COR-L47 (cell line): ENCODE measurements around the gene KHDC3L.
"Not testable (repeated sequence)": the region's sequence is repeated elsewhere in the genome, so short reads cannot be mapped to it uniquely, and the experiment has no call there.

Experiments
- DNase-seq: peaks from one replicate; lab custom pipeline; 2025; lab: John Stamatoyannopoulos, UW

KHDC3L gene

DNA sequence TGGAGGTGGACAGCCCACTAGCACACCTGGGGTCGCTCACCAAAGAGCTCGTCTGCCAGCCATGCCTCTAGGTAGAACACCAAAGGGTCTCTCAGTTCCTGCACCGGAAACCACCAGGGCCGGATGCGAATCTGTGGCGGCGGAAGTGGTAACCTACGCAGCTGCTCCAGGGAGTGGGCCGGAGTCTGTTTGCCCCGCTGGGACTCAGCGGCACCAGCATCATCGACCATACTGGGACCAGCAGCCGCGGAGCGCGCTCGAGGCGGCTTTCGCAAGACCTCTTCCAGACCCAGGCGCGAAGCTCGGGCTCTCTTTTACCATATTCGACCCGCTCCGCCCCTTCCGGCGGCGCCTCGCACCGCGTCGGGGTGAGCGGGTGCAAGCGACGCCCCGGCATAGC, 7.1 kb downstream of the KHDC3L start, which contains the start of gene OOEP:
Gene OOEP, minus strand, starts transcription at position 335 of the 400 bp plus-strand sequence. Its CDS starts 105 bp downstream, at position 230.
- DNase-seq: no peak

DNA sequence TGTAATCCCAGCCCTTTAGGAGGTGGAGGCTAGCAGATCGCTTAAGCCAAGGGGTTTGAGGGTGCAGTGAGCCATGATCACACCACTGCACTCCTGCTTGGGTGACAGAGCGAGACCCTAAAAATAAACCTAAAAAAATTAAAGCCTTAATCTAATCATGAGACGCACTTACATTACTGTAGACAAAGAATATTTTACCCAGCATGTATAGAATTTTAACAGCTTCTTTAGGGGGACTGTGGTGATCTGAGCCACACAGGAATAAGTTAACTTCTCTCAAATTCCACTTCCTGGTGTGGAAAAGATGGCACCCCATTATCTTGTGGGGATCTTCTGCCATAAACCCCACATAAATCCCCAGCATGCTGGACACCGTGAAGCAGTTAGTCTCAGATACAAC, 9.5 kb downstream of the KHDC3L start:
- no peak for DNase-seq

DNA sequence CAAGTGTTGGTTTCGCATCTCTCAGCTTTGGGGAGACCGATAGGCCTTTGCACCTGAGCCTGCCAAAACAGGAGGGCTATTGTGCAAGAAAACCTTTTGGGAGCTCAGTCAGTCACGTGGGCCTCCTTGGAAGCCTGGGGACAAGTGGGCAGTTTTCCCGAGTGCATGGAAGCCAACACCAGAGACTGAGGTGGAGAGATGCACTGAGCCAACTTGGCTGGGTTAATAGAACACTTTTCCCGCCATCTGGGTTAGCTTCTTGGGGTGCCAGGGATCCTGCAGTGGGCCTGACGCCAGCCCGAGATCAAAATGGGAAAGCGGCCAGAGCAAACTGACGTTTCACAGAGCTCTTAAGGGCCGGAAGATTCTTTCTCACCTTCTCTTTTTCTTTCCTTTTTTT, 10.1 kb downstream of the KHDC3L start:
- DNase-seq: no peak

DNA sequence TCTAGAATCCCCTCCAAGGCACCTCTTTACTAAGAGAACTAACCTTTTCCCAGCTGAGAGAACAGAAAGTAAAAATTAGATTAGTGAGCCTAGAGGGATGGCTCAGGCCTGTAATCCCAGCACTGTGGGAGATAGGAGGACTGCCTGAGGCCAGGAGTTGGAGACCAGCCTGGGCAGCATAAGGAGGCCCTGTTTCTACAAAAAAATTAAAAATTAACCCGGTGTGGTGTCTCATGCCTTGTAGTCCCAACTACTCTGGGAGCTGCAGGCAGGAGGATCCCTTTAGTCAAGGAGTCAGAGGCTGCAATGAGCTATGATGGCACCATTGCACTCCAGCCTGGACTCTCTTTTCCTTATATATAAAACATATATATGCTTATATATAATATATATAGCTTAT, 12.8 kb downstream of the KHDC3L start:
- DNase-seq: no peak

DNA sequence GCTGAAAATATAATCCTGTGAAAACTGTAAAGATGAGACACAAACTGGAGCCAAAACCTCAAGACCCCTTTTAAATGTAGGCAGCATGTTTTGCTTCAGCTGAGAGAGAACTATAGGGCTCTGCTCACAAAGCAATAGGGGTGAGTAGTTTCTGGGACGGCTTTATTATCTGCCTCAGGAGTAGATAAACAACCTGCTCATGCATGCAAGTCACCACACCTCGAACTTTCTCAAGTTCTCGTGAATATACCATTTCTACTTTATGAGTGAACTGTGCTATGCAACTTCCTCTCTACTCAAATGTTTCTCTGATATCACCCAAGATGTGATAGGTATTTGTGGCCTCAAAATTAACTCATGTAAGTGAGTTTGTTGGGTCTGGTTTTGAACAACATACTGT, 14.8 kb downstream of the KHDC3L start:
- no peak for DNase-seq

DNA sequence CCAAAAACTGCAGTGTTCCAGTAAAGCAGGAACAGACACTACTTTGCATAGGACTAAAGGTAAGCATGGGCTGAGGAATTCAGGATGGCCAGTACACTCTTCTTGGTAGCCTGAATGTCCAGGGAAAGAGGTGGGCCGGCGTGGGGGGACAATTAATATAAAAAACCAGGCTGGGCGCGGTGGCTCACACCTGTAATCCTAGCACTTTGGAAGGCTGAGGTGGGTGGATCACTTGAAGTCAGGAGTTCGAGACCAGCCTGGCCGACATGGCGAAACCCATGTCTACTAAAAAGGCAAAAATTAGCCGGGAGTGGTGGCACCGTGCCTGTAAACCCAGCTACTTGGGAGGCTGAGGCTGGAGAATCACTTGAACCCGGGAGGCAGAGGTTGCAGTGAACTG, 19.1 kb downstream of the KHDC3L start:
- not testable (repeated sequence) for DNase-seq

DNA sequence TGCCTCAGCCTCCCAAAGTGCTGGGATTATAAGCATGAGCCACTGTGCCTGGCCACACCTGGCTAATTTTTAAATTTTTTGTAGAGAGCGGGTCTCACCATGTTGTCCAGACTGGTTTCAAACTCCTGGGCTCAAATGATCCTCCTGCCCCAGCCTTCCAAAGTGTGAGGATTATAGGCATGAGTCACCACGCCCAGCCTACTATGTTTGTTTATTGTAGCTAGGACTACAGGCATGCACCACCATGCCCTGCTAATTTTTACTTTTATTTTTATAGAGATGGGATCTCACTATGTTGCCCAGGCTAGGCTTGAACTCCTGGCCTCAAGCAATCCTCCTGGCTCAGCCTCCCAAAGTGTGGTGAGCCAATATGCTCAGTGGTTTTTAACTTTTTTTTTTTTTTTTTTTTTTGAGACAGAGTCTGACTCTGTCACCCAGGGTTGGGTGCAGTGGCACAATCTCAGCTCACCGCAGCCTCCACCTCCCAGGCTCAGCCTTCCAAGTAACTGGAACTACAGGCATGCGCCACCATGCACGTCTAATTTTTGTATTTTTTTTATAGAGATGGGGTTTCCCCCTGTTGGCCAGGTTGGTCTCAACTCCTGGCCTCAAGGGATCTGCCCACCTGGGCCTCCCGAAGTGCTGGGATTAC, 20.1 kb downstream of the KHDC3L start:
- no peak for DNase-seq

DNA sequence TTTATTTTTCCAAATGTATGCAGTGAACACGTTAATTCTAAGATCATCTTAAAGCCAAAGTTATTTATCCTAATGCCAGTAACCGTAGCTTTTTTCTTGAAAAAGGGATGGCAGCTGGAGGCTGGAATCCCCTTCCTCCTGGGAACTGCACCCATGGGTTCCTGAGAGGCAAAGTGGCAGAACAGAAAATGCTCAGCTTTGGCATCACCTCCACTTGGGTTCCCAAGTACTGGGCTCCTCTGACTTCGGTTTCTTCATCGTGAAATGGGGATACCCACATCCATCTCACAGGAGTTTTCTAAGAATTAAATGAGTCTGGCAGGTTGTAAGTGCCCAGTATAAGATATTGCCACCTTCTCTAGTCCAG, 26.0 kb downstream of the KHDC3L start:
- DNase-seq: no peak

DNA sequence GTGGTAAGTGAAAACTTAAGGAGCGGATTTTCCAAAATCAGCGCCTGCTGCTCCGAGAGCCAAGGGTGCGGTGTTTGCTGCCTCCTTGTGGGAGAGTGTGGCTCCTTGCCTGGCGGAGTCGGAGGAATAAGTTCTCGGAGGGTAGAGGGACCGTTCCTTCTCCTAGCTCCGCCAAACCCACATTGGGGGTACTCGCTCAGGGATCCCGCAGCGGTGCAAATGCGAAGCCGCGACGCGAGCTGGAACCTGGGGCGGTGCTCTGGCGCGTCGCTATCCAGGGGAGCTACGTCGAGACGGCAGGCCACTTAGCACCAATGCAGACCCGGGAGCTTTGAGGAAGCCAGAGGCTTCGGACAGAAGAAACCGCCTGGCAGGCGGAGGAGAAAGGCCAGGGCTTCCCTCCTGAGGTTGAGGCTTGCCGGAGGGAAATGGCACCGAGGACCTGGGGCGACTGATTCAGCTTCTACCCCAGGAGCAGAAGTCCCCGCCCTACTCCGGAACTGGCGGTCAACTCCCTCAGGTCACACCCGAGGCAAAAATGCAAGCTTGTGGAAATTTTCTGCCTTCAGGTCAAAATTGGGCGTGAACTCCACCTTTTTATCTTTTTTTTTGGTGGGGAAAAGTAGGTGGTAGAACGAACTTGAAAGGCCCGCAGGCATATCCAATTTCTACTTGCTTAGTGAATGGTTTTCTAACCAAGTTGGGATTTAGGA, 26.5 kb downstream of the KHDC3L start:
- no peak for DNase-seq

DNA sequence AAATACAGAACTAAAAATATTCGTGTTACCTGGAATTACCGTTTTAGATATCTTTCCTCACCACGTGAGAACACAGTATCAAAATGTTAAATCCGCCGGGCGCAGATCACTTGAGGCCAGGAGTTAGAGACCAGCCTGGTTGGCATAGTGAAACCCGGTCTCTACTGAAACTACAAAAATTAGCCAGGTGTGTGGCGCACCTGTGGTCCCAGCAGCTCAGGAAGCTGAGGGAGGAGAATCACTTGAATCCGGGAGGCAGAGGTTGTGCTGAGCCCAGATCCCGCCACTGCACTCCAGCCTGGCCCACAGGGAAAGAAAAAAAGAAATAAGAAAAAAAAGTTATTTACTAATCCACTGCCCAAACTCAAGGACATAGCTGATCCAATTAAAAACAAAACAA, 27.4 kb downstream of the KHDC3L start:
- no peak for DNase-seq

DNA sequence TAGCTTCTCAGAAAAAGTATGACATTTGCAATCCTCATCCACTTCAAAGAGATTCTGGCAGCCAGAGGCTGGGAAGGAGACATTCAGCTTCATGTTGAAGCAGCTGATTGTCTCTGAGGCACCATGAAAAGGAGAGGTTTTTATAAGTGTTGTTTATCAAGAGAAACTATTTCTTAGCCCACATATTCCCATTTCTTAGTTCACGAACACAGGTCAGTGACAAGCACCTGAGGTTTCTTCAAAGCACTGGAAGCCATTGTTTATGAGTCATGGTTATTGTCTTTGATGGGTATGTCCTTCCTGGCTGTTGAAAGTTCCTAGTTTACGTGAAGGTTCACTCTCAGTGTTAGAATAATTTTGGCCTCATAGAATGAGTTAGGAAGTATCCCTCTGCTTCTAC, 29.2 kb downstream of the KHDC3L start:
- DNase-seq: no peak

DNA sequence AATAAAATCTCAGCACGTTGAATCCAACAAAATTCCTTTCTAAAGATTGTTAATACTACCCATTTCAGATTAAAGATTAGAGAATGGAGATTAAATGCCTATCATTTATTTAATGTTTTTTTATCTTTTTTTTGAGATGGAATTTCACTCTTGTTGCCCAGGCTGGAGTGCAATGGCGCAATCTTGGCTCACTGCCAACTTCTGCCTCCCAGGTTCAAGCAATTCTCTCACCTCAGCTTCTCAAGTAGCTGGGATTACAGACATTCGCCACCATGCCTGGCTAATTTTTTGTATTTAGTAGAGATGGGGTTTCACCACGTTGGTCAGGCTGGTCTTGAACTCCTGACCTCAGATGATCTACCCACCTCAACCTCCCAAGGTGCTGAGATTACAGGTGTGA, 29.7 kb downstream of the KHDC3L start:
- DNase-seq: not testable (repeated sequence)

DNA sequence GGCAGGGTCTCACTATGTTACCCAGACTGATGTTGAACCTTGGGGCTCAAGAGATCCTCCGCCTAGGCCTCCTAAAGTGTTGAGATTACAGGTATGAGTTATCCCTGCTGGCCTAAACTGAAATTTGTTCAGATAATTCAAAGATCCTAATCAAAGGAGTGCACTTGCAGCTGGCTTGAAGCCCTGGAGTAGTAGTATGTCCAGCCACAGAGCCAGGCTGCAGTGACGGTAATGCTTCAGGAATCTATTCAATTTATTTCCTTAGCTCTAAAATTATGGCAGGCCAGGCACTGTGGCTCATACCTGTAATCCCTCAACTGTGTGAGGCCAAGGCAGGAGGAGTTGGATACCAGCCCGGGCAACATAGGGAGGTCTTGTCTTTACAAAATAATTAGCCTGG, 30.8 kb downstream of the KHDC3L start:
- no peak for DNase-seq

DNA sequence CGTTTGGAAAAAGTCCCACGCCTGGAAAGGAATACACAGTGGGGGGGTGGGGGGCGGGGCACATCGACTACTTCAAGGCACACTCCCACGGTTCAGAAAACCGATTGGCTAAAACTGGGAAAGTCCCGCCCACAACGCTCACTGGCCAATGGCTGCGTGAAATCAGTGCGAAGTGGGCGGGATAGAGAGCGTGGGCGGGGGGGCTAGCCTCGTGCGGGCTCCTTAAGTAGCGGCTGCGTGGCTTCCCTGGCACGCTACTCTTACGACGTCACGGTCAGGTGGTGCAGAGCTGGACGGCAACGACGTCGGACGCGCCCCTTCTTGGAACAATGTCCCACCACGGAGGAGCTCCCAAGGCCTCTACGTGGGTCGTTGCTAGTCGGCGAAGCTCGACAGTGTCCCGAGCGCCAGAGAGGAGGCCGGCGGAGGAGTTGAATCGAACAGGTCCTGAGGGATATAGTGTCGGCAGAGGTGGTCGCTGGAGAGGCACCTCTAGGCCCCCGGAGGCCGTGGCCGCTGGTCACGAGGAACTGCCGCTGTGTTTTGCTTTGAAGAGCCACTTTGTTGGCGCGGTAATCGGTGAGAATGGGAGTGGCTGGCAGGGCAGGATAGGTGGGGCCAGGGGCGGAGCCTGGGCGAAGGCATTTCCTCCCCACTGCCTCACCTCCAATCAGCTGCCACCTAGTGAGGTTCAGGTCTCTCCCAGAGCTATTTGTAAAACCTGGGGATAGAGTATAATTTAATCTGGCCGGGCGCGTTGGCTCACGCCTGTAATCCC, 32.3 kb downstream of the KHDC3L start, which contains the start of gene DDX43:
Gene DDX43, plus strand, starts transcription at position 252 of the 778 bp plus-strand sequence. Its CDS starts 78 bp downstream, at position 330.
- no peak for DNase-seq

DNA sequence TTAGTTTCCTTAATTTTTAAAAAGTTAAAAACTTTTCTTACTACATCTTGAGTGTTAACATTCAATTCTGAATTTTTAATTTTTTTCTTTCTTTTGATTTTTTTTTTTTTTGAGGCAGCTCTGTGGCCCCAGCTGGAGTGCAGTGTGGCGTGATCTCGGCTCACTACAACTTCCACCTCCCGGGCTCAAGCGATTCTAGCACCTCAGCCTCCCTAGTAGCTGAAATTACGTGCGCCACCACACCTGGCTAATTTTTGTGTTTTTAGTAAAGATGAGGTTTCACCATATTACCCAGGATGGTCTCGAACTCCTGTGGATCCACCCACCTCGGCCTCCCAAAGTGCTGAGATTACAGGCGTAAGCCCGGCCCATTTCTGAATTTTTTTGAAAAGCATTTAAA, 33.4 kb downstream of the KHDC3L start:
- no peak for DNase-seq

DNA sequence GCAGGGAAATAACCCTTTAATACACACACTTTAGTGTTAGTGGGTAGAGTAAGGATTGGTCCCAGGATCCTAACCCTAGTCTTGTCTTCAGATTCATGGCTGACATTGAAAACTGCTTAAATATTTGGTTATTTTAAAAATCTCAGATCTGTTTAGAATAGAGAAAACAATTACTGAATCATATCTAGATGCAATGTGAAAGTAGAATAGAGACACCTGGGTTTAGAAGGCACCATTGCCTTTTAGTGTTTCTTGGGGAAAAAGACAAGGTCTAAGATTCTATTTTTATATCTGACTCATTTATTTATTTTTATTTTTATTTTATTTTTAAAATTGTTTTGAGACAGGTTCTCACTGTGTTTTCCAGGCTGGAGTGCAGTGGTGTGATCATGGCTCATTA, 38.2 kb downstream of the KHDC3L start:
- DNase-seq: no peak

DNA sequence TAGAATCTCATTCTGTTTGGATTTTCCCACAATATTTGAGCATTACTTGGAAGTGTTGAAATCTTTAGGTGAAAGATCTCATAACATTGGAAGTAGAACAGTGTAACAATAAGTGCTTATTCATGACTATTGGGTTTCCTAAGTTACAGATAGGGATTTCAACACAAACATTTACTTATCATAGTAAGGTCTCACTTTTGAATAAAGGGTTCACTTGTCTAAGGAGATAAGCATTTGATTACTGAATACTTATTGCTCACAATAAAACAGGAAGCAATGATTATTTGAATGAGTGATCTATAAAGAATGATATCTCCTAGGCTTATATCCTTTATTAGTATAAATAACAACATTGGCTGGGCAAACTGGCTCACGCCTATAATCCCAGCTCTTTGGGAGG, 46.9 kb downstream of the KHDC3L start:
- no peak for DNase-seq

DNA sequence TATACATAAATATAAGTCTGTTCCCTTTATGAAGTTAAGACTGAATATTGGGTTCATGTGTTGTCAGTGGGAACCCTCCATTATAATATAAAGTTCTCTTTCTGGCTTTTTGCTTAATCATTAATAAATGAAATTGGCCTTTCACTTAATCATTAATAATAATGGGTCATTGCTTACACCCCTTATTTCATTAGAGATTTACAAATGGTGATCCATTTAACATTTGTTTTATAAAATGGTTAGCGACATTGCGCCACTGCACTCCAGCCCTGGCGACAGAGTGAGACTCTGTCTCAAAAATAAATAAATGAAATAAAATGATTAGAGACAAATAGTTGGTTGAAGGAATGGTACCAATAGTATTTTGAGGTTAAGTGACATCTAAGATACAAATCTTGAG, 50.6 kb downstream of the KHDC3L start:
- no peak for DNase-seq
